NCI-H187 treated with DMSO at 0.1 percent for 48 hours (cell line): ENCODE measurements around the gene CPNE1.

Source experiments
- DNase-seq: peaks from one replicate; lab custom pipeline; 2025; lab: John Stamatoyannopoulos, UW

Gene CPNE1

DNA sequence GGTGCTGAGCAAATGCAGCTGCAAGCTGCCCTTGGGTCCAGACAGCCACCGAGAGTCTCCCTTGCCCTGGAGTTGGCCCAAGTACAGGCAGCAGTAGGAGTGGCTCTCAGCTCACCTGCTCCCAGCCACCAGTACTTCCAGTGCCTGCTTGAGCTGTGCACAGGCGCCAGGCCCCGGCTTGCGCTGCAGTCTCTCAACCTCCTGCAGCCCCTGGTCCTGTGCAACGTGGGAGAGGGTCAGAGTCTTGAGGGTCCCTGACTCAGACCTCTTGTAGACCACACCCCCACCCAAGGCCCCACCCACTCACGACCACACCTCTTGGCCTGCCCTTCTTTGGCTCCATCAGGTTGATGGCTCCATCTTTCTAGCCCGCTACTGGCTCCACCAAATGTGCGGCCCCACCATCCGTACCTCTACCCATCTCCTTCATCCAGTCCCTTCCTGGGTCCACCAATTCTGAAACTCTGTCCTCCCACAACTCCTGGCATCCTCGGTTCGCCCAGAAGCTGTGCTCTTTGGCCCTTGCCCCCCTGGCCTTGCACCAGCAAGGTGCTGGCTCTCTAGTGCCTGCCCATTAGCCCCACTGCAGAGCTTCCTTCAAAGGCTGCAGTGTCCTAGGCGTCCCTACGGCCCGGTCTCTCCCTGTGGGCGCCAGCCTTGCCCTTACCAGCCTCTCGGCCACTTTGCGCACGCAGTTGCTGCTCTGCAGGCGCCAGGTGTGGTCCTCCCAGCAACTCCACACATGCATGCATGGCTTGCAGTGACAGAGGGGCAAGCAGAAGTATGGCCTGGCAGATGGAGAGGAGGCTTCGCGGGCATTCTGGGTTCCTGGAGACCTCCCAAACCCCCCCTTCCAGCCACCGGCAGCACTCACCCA is 65.6 kb downstream of the CPNE1 start:
- no peak for DNase-seq

DNA sequence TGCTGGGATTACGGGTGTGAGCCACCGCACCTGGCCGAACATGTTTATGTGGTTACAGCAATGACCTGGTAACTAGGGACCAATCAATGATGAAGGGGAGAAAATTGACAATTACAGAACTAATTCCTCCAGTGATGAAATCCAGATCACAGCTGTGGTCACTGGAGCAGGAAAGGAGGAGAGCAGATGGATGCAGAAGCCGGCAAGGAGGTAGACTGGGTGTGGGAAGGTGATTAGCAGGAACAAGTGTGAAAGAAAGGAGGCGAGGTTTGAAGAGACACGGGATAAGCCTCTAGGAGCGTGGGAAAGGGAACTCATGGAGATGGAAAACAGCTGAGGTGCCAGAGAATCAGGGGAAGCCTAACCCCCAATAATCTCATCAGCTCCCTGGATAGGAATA is 66.2 kb downstream of the CPNE1 start:
- DNase-seq, result no peak

DNA sequence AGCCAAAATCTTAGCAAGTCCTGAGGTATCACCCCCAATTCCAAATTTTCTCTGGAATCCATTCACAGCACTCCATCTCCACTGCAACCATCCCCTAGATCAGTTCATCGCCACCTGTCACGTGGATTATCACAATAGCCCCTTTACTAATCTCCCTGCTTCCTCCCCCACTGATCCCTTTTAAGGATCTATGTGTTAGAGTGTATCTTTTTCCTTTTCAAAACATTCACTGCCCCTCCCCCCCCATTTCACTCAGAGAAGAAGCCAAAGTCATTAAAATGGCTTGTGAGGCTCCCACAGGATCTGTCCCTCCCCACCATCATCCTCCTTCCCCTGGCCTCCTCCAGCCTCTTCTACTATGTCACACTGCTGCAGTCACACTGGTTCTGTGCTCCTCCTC is 67.5 kb downstream of the CPNE1 start:
- DNase-seq, result no peak

DNA sequence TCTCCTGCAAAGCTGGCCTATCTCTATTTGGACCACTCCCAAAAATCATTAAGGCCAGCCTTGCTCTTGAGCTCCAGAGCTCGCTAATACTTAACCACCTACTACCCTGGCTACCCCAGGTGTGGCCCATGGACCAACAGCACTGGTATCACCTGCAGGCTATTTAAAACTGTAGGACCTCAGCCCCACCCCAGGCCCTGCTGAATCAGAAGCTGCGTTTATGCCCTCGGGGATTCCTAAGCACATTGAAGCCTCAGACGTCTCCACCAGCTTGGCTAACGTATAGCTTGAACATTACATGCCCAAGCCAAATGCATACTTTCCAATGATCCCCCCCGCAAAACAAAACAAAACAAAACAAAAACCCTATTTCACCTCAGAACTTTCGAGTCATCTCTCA is 68.8 kb downstream of the CPNE1 start:
- no peak for DNase-seq

DNA sequence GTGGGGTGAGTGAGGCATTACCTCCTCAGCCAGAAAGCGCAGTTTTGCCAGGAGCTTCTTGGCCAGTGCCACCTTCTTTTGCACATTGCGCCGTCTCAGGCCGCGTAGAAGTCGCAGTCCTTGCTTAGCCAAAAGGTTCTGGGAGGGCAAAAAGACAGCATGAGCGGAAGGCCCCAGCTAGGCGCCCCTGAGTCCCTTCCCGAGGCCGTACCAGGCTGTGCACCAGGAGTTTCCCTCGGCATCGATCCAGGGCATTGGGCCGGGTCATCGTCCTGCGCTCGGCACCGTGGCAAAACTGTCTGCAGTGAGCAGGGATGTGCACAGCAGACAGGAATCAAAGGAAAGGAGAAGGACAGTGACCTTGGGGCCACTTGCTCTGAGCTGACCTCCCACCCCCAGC is 69.2 kb downstream of the CPNE1 start:
- no peak for DNase-seq

DNA sequence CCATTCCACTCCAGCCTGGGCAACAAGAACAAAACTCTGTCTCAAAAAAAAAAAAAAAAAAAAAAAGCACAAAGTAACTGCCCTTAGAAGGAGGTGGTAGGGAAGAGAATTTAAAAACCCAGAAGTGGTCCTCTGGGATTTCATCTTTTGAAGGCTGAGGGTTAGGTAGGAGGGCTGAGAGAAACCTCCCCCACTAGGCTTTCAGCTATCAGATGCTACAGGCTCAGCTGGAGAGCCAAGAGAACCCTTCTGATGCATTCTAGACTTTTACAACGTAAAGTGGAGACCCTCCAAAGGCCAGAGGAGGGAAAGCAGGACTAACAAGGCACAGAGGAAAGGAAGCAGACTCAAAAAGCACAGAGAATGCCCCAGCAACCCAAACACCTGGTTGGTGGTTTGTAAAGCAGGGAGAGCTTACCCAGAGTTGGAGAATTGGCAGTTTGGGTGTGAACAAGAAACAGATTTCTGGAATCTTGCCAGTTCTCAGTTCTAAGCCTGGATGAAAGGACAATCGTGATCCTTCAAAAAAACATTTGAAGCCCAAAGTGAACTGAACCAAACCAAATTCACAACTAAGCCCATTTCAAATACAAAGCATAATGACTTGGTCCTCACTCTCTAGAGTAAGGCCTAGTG is 72.2 kb downstream of the CPNE1 start:
- no peak for DNase-seq

DNA sequence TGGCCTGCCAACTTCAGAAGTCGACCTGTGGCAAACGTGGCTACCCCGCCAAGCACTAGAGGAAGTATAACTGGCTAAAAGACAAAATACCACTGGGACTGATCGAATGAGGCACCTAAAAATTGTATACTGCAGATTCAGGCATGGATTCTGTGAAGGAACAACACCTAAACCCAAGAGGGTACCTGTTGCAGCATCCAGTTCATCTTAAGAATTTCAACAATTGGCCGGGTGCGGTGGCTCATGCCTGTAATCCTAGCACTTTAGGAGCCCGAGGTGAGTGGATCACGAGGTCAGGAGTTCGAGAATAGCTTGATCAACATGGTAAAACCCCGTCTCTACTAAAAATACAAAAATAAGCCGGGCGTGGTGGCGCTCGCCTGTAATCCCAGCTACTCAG is 76.3 kb downstream of the CPNE1 start:
- DNase-seq, result no peak

DNA sequence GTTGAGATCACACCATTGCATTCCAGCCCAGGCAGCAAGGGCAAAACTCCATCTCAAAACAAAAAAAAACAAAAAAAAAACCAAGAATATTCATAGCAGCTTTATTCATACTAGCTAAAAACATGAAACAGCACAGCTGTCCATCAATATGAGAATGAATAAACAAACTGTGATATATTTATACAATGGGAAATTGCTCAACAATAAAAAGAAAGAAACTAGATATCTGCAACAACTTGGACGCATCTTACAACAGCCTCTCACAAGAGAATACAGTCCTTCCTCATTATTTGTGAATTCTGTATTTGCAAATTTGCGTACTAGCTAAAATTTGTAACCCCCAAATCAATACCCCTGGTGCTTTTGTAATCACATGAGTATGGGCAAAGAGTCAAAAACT is 77.3 kb downstream of the CPNE1 start:
- no peak for DNase-seq

DNA sequence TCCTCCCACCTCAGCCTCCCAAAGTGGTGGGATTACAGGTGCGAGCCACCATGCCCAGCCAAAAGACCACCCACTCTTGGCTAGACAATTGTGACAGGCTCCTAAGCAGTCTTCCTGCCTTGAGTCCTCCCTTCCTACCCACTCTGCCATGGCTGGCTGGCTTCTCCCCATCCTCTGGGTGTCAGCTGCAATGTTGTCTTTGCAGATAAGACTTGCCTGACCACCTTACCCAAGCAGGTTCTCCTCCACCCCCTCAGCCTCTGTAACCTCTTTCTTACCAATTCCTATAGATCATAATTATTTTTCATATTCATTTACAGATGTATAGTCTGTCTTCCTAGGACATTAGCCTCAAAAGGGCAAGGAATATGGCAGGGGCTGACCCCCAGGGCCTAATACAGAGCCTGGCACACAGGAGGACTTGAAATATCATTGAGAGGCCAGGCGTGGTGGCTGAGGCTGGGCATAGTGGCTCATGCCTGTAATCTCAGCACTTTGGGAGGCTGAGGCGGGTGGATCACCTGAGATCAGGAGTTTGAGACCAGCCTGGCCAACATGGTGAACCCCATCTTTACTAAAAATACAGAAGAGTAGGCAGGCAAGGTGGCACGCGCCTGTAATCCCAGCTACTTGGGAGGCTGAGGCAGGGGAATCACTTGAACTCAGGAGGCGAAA is 77.8 kb downstream of the CPNE1 start:
- no peak for DNase-seq

DNA sequence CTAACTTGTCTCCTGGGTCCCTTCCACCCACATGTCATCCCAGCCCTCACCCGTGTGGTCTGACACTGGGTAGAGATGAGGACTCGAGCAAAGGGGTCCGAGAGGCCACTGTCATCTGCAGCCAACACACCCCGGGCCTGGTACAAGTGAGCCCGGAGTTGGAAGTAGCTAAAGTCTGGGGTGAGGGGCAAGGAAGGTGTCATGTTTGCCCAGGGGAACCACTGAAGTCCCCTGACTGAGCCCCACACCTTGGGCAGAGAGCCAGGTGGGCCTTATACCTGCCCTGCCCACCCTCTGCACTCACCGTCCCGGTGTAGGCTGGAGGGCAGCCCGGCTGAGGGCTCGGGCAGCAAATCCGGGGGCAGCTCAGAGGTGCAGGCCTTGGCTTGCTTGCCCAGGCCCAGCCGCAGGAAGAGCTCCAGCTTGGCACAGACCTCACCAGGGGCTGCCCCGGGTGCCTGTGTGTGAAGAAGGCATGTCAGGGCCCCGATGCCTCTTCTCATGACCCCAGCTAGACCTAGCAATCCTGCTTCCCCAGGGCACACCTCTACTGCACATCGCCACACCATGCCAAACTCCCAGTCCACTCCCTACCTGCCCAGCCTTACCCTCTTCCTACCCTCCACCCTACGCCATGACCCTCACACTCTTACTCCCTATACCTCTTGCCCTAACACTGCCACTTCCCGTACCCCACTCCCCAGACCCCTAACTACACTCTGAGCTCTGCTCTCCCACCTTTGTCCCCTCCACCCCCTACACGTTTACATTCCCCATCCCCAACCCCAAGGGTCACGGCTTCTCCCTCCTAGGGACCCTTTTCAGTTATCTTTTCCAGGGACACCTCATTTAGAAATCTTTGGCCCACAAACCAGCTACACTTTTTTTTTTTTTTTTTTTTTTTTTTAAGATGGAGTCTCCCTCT is 80.8 kb downstream of the CPNE1 start:
- no peak for DNase-seq

DNA sequence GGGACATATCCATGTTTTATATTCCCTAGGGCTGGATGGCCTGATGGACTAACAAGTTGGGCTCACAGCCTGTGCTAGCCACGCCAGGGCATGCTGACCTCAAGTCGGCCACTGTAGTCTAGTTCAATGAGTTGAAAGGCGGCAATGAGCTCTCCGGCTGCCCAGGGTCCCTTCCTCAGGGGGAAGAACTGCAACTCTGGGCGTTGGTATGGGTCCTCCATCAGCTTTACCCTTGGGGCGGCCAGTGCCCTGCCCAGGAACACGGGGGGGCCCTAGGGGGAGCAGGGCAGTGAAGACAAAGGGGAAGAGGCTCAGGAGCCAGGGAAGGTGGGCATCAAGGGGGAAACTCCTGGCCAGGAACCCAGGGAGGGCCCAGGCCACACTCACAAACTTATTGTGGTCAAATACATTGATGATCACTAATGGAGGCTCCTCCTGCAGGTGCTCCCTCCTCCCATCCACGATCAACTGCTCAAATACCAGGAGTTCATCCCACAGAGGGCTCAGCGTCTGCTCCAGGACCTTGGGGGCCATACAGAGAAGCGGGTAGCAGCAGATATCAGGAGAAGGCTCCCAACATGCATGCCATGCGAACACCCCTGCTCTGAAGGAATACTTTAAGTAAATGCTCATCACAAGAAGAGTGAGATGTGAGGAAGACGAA is 81.8 kb downstream of the CPNE1 start:
- no peak for DNase-seq

DNA sequence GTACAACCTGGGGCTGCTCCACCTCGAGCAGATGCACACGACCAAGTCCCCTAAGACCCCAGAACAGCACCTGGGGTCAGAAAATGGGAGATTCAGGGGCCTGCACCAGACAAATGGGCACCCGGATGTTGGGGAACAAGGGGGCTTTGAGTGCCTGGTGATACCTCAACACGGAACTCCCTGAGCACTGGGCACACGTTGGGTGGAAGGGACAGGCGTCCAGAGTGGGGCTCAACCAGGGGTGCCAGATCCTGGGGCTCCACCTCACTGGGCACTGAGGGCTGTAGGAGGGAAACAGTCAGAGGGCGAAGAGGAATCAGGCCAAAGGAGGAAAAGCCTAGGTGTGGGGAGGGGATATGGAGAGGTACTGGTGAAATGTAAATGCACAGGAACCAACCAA is 82.6 kb downstream of the CPNE1 start:
- DNase-seq, result no peak

DNA sequence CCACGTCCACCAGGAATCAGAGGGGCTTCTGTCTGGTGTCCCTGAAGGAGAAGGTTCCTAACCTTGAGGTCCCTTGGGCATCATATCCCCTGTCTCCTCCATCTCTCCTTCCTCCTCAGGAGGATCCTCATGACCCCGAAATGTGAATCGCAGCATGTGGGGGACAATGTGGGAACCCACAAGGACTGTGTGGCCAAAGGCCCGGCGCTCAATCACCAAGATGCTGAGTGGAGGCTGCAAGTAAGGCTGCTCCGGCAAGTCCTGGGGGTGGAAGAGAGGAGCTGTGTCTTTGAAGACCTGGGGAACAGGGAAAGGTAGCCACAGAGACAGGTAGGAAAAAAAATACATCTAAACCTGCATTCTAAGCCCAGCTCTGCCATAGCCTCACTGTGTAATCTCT is 85.5 kb downstream of the CPNE1 start:
- no peak for DNase-seq

DNA sequence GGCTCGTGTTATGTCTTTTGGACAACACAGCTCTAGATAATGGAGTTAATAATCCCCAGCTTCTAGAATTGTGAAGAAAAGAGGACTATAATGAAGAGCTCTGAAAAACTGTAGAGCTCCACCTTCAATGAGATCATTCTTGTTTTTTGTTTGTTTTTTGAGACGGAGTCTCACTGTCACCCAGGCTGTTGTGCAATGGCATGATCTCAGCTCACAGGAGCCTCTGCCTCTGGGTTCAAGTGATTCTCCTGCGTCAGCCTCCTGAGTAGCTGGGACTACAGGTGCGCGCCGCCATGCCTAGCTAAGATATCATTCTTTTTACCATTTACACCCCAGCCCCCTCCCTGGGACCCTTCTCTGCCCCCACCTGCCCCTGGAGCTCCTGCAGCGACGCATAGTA is 86.2 kb downstream of the CPNE1 start:
- no peak for DNase-seq

DNA sequence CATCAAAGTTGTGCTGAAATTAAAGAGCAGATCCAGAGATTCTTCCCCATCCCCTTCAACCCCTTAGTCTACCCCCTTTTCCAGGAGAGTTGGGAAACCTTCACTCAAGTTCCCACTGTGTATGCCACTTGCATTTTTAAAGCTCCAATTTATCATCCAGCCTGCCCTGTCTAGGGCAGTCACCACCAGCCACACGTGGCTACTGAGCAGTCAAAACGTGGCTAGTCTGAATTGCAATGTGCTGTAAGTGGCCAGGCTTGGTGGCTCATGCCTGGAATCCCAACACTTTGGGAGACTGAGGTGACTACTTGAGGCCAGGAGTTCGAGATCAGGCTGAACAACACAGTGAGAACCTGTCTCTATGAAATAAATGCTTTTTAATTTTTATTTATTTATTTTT is 87.9 kb downstream of the CPNE1 start:
- no peak for DNase-seq
